EH (cell line): ENCODE measurements around the gene METTL3.

ENCODE experiments used
- DNase-seq: peaks from one replicate; pipeline ENCODE4 v3.0.0-alpha.2; 2015; ENCODE audit warnings: low read depth

Gene METTL3

GRCh38 chr14:21526672-21527317, 15.7 kb upstream of the METTL3 start:
- DNase-seq: no peak

- DNase-seq: peak; percentile 69
Observed at GRCh38 chr14:21525962-21526671, 15.0 kb upstream of the METTL3 start, which contains the start of gene SALL2. SALL2 (minus strand) TSS chr14:21526346; CDS start chr14:21526127, 219 bp downstream.

- peak; percentile 30 for DNase-seq
Observed at GRCh38 chr14:21525571-21525961, 14.4 kb upstream of the METTL3 start.

- DNase-seq: no peak
Observed at GRCh38 chr14:21524575-21525490, 13.7 kb upstream of the METTL3 start.

- no peak for DNase-seq
Observed at GRCh38 chr14:21523203-21523602, 12.1 kb upstream of the METTL3 start.

- peak; percentile 84 for DNase-seq
Observed at GRCh38 chr14:21521501-21521900, 10.4 kb upstream of the METTL3 start.

GRCh38 chr14:21520767-21521166, 9.6 kb upstream of the METTL3 start:
- DNase-seq: no peak

- no peak for DNase-seq
Observed at GRCh38 chr14:21518725-21519124, 7.6 kb upstream of the METTL3 start.

GRCh38 chr14:21514341-21514740, 3.2 kb upstream of the METTL3 start:
- DNase-seq: no peak

- no peak for DNase-seq
Observed at GRCh38 chr14:21509432-21510143, 1.6 kb downstream of the METTL3 start.

GRCh38 chr14:21506557-21506956, 4.6 kb downstream of the METTL3 start:
- no peak for DNase-seq

- DNase-seq: no peak
Observed at GRCh38 chr14:21505012-21505553, 6.1 kb downstream of the METTL3 start.

- no peak for DNase-seq
Observed at GRCh38 chr14:21503376-21503775, 7.8 kb downstream of the METTL3 start.

- DNase-seq: no peak
Observed at GRCh38 chr14:21501568-21501967, 9.6 kb downstream of the METTL3 start.

GRCh38 chr14:21498540-21499526, 12.3 kb downstream of the METTL3 start:
- DNase-seq: peak; percentile 58

GRCh38 chr14:21496453-21496852, 14.7 kb downstream of the METTL3 start:
- no peak for DNase-seq

- DNase-seq: peak; percentile 44
Observed at GRCh38 chr14:21494902-21495762, 16.0 kb downstream of the METTL3 start.

- DNase-seq: peak; percentile 93
Observed at GRCh38 chr14:21486640-21487087, 24.5 kb downstream of the METTL3 start.
